ENCODE results near the gene WNT10A. TPM values are rescaled to one million over a fixed set of nuclear protein-coding genes. Genes with fewer than 3 reads are reported as not detected.

WNT10A gene
- total RNA-seq, 1 donor = 1.1 TPM

DNA sequence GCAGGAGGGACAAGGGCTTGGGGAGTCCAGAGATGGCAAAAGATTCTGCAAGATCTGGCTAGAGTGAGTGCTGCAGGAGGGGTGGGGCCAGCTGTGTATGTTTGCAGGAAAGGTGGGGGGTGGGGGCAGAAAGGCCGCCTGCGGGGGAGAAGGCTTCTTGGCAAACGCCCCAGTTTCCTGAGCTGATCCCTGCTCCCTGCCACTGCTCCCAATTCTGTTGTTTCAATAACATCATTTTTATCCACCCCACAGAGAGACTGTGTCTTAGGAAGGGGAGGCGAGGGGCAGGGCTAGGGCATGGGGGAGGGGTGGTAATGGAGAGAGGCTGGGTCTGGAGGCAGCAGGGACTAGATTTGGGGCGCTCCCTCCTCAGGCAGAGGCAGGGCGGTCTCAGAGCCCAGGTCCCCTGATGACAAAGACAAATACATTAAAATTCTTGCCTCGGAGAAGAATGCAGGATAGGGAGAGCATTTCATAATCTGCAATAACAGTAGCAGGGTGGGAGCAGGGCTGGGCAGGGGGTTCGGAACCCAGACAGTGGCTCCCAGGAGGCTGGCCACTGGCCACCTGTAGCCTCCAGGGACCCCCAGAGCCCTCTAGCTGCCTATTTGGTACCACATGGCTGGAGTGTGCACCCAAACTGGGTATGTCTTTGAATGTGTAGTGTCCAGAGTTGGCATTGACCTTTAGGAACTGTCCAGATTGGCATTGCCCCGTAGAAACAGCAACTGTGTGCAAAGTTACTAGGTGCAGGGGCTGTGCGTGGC, 23.1 kb upstream of the WNT10A start:
- DNase-seq (ENCODE audit: low read depth in 2 of 3, low spot score in 2 of 3) = no peak

- DNase-seq (ENCODE audit: low read depth in 2 of 3, low spot score in 2 of 3) = no peak
Observed at GRCh38 chr2:218858138-218858445, 22.6 kb upstream of the WNT10A start.

- no peak for DNase-seq (ENCODE audit: low read depth in 2 of 3, low spot score in 2 of 3)
Observed at GRCh38 chr2:218858671-218859555, 21.7 kb upstream of the WNT10A start.

- DNase-seq (ENCODE audit: low read depth in 2 of 3, low spot score in 2 of 3) = no peak
Observed at GRCh38 chr2:218859556-218859987, 21.1 kb upstream of the WNT10A start, which contains the start of gene WNT6. Gene WNT6, plus strand, starts transcription at chr2:218859805. Its CDS starts 233 bp downstream, at chr2:218860038.

- no peak for DNase-seq (ENCODE audit: low read depth in 2 of 3, low spot score in 2 of 3)
Observed at GRCh38 chr2:218859988-218860831, 20.4 kb upstream of the WNT10A start.

GRCh38 chr2:218860950-218861381, 19.7 kb upstream of the WNT10A start:
- DNase-seq (ENCODE audit: low read depth in 2 of 3, low spot score in 2 of 3) = peak in 2 of 3 donors; percentile 68 to 69

DNA sequence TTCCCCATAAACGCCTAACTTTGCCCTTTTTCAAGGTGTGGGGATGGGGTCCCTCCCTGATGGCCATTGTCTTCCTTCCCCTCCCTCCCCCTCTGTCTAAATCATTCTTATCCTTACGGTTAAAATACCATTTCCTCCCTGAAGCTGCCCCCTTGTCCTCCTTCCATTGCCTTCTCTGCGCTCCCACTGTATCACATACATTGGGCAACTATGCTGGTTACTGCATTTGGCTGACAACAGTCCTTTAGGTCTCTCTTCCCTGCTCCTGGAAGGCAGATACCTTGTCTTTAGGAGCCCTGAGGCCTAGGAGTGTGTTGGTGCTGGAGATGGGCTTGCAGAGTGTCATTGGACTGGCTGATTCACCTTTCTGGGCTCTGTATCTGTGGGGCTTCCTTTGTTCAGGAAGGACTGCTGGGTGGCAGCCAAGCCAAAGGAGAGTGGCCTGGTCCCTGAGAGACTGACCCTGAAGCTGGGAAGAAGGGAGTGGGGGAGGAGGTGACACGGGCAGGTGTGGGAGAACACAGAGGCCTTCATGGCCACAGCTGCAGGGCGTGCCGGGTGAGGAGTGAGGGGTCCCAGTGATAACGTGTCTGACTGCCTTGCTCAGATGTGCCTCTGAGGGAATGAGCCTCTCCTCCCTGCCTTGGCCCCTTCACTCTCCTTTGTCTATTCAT, 18.9 kb upstream of the WNT10A start:
- DNase-seq (ENCODE audit: low read depth in 2 of 3, low spot score in 2 of 3) = no peak

DNA sequence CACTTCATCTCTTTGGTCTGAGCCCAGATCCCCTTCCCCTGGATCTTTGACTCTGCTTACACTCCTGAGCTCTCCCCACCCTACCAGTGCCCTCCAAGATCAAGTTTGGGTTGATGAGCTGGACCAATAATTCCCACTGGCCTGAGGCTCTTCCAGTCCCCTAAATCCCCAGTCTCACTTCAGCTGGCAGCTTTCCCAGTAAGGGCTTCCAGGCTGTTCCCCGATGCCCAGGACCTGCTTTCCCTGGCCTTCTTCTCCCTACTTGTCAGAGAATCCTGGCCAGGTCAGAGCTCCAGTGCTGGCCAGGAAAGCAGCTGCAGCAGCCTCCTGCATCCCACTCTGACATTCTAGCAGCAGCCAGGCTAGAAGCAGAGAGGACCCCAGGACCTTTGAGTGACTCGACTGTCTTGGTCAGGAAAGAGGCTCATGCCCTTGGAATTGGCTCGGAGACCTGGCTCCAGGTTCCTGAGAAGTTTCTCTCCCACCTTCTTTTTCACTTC, 17.6 kb upstream of the WNT10A start:
- no peak for DNase-seq (ENCODE audit: low read depth in 2 of 3, low spot score in 2 of 3)

GRCh38 chr2:218865396-218865795, 15.3 kb upstream of the WNT10A start:
- no peak for DNase-seq (ENCODE audit: low read depth in 2 of 3, low spot score in 2 of 3)

GRCh38 chr2:218865999-218866398, 14.7 kb upstream of the WNT10A start:
- no peak for DNase-seq (ENCODE audit: low read depth in 2 of 3, low spot score in 2 of 3)

DNA sequence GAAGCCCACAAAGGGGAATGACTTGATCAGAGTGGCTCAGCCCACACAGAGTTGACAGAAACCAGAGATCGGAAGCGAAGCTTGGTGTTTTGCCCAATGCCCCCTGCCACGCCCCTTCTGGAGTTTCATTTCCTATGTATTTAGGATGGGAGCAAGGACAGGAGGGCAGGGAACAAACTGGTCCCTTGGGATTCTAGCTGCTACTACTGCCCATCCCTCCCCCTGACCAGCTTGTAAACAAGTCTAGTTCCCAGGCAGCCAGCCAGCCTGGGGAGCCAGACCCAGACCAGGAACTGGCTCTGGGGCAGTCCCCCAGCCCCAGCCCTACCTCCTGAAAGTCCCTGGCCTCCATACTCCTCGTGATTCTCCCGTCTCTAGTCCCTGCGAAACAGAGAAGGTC, 12.8 kb upstream of the WNT10A start:
- DNase-seq (ENCODE audit: low read depth in 2 of 3, low spot score in 2 of 3) = no peak

DNA sequence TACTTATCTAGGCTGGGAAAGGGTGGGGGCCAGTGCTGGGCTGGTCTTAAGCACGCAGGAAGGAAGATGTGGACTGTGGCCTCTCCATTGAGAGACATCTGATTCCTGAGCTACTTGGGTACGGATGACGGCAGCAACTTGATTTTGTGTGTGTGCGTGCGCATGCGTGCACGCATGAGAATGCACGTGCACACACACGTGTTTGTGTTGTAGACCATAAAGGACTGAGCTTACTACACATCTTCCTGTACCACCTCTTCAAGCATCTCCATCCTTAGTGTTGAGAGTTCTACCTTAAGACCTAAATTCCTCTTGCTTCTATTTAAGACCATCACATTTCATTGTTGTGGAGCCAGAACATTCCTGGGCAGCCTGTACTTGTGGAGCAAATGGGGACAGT, 11.6 kb upstream of the WNT10A start:
- no peak for DNase-seq (ENCODE audit: low read depth in 2 of 3, low spot score in 2 of 3)

DNA sequence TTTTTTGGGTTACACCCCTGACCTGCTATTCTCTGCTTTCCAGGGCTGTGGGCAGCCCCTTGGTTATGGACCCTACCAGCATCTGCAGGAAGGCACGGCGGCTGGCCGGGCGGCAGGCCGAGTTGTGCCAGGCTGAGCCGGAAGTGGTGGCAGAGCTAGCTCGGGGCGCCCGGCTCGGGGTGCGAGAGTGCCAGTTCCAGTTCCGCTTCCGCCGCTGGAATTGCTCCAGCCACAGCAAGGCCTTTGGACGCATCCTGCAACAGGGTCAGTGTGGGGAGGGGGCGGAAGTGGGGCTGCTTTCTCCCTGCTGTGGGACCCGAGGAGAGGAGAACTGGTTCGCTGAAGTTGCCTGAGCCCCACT, 9.7 kb upstream of the WNT10A start:
- DNase-seq (ENCODE audit: low read depth in 2 of 3, low spot score in 2 of 3) = no peak

GRCh38 chr2:218871345-218872302, 9.0 kb upstream of the WNT10A start:
- no peak for DNase-seq (ENCODE audit: low read depth in 2 of 3, low spot score in 2 of 3)

DNA sequence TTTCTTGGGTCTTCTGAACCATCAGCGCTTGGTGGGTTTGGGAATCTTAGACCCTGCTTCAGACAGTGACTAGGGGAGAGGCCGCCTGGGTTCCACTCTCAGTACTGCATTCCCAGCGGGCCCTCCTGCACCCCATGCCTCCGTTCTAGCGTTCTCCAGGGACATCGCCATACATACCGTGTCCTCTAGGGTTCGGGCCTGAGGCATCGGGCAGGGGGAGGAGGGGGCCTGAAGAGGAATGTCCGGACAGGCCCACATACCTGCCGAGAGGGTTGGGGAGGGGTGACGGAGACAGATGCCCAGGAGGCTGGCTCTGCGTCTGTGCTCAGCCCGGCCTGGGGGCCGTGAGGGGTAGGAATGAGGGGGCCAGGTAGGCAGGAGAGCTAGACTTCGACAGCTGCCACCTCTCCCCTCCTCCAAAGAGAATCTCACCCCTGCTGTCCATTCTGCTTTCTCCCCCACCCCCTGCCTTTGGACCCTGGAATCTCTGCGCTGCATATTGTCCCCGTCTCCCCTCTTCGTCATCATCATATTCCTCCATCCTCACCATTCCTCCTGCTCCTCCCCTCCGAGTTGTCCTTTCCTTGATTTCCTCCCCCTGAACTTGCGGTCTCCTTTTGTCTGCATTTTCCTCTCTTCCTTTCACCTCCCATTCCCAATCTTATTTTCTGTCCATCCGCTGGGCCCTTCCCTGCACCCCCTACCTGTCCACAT, 7.8 kb upstream of the WNT10A start:
- no peak for DNase-seq (ENCODE audit: low read depth in 2 of 3, low spot score in 2 of 3)

GRCh38 chr2:218873359-218874194, 7.1 kb upstream of the WNT10A start:
- peak in 1 of 3 donors; percentile 40 for DNase-seq (ENCODE audit: low read depth in 2 of 3, low spot score in 2 of 3)

GRCh38 chr2:218875692-218876246, 4.9 kb upstream of the WNT10A start:
- DNase-seq (ENCODE audit: low read depth in 2 of 3, low spot score in 2 of 3) = no peak

All from hematopoietic multipotent progenitor cell (in vitro differentiated cells).